Right lobe of liver (tissue), 4 donors: ENCODE data around the gene FOXI3.

Experiments
- CTCF ChIP-seq, 4 donors: fragments of 200-600 bp in 3 of 4; fragments of 450-650 bp in 1 of 4; IDR thresholded peaks; one replicate each; pipeline versions ENCODE4 v1.5.1 to v1.8.0; 2016 to 2022; ENCODE audit warnings: antibody characterized with exemption in 4 of 4, mild to moderate bottlenecking in 2 of 4
- POLR2A ChIP-seq: fragments of 450-650 bp; IDR thresholded peaks from one replicate; pipeline ENCODE4 v1.6.1; 2017; ENCODE audit warnings: antibody characterized with exemption, mild to moderate bottlenecking
- donor health status: DM: no; HTN: no; CAD: no.
- donor health status: DM: no; HTN: no; CAD: no.
- donor health status: DM: no; HTN: yes; CAD: no.

DNA sequence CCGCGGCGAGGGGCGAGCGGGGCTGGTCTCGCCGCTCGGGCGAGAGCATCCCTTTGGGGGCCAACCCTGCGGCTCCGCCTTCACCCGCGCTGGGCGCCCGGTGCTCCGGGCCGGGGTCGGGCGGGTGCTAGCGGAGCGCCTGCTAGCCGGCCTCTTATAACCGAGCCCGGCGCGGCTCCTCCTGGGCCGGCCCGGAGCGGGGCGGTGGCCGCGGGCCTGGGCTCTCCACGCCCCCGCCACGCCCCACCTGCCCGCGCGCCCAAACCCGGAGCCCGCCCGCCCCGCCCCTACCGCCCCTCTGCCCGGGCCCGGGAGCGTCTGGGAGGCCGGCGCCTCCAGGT lies at the start of gene FOXI3:
- no peak for TF ChIP-seq CTCF (IDR thresholded peaks at IDR 0.05)
- no peak for TF ChIP-seq POLR2A
